COLO668 (cell line): ENCODE measurements around the gene ADSS1.

ENCODE experiments used
- DNase-seq: peaks from one replicate; lab custom pipeline; 2025; ENCODE audit not compliant: unreplicated experiment; lab: John Stamatoyannopoulos, UW

The ADSS1 gene

DNA sequence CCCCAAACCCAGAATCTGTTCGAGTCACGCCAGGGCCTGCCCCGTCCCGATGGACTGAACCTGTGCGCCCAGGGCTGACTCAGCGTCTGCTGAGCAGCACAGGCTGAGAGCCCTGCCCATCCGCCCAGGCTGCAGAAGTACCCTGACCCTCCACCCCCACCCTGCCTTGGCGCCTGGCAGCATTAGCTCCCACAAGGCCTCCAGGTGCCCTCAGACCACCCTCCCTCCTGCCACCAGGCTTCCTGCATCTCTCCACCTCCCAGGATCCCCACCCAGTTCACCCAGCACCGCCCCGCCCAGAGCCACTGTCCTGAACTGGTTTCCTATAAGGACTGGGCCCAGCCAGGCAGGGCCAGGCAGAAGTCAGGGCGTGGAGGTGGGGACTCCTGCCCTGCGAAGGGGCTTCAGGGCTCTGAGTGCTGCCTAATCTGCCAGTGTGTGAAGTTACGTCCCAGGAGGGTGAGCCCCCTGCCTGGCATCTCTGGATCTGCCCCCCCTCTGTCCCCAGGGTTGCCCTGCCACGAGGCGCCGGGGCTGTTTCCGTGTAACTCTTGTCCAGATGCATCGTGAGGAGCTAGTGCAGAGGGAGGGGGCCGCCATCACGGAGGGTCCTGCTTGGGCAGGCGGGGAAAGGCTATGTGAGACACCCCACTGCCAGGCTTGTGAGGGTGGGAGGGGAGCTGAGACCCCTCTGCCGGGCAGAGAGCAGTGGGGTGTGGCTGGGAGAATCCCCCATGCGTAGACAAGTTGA, 9.1 kb downstream of the ADSS1 start:
- DNase-seq: no peak

DNA sequence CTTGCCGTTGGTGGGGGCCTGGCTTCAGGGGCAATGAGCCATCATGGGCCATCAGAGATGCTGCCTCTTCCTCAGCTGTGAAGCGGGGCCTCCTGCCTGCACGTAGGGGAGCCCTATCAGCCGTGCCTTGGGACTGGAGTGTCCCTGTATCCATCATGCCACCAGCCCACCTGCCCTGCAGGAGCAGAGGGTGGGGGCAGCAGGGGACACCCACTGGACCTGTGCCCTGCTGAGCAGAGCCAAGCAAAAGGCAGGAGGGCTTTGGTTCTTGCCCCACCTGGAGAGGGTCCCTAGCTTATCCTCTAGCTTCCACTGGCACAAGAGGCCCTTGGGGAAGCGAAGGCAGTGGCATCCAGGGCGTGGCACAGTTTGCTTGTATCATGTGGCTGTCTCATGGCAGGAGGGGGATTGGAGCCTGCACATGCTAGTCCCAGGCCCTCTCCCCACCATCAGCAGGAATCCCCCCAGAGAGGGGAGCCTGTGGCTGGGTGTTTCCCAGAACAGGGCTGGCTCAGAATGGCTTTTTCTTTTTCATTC, 10.1 kb downstream of the ADSS1 start:
- DNase-seq: no peak

DNA sequence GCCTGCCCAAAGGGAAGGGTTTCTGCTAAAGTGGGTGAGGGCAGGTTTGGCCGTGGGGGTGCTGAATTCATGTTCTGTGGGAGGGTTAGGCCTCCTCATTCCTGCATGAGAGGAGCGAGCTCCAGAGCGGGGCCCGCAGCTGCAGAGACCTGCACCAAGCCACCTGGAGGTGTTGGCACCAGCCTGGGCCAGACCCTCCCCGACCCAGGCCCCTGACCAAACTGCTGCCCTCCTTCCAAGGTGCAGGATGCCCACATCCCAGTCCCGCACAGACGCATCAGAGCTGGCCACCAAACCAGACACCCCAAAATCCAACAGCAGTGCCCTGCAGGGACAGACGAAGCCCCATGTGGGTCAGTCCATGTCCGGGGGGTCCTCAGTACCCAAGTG, 10.6 kb downstream of the ADSS1 start:
- DNase-seq: no peak

DNA sequence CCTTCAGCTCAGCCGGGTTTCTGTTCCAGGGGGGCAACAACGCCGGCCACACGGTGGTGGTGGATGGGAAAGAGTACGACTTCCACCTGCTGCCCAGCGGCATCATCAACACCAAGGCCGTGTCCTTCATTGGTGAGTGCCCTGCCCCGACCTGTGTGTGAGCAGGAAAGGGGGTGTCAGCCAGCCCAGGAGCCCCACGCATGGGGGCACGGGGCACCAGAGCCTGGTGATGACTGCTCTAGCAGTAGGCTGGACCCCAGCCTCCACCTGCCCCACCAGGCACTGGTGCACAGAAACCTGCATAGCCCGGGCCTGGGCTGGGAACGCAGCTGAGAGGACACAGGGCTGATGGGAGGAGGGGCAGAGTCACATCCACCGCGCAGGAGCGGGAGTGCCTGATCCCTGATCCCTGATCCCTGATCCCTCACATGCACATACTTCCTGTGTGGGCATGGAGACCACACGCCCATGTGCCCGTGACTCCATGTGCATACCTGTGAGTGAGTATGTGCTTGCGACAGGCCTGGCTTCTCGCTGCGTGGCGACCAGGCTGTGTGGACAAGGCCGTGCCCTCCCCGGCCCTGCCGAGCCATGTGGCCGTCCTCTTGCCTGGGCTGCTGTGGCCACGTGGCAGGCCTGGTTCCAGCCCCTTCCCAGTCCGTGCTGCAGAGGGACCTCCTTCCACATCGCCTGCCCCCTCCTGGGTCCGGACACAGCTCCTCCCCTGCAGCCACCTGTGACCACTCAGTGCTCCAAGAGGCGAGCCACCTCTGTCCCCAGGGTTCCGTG, 11.2 kb downstream of the ADSS1 start:
- DNase-seq: no peak

DNA sequence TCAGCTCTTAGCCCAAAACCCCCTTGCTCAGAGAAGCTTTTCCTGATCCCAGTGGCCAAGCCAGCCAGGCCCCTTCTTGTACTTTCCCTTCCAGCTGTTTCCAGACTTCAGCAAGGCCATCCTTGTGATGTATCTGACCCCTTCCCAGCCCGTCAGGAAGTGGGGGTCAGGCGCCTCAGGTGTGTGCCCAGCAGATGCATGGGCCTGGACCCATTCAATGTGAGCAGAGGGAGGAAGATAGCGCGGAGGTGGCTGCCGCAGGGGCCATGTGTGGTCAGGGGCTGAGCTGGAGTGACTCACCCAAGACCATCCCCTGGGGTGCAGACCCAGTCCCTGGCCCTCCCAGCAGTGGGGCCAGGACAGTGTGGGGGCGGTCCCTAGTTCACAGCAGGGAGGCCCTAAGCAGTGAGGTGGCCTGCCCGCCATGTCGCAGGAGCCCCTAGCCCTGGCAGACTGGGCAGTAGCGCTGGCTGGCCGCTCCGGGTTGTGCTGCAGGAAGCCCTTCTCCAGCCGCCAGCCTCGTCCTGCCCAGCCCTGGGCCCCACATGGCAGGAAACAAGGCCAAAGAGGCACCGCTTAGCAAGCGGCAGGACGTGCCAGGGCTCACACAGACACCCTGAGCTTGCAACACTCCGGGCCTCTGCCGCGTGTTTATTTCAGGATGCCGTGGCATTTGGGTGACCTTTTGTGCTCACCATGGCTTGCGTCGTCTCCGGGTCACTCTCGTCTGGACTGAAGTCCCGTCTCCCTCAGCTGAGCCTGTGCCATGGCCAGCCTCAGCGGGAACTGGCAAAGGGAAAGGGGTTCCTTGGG, 12.0 kb downstream of the ADSS1 start:
- DNase-seq: no peak

DNA sequence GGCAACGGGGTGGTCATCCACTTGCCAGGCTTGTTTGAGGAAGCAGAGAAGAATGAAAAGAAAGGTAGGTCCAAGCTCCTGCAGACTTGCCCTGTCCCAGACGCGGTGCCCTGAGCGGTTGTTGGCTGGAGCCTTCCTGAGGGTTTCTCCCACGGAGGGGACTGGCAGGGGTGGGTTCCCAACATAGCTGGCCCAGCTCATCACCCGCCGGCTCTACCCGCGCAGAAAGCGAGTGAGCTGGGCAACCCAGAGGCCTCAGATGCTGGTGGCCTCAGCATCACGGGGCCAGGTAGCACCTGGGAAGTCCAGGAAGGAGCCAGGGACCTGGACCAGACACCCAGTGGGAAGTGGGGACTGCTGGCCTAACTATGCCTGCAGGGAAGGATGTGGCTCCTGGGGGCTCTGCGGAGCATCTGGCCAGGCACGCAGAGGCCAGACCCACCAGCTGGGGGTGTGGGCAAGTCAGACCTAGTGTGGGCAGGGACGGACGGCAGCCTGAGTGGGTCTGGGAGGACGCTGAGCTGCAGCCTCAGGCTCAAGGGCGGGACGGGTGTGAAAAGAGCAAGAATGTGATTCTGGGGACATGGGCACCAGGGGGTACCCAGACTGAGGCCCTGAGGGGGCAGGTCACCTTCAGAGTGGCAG, 14.5 kb downstream of the ADSS1 start:
- no peak for DNase-seq

DNA sequence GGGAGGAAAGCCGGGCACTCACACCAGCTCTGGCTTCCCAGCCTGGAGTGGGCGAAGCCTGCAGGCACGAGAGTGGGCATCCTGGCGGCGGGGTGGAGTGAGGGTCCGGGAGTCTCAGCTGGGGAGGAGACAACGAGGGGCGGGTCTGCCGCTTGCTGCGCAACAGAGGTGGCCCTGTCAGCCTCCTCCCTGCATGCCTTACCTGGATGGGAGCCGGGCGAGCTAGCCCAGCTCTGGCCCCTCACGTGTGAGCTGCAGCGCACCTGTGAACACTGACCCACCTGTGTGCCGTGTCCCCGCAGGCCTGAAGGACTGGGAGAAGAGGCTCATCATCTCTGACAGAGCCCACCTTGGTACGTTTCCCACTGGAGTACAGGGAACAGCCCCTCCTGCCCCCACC, 15.0 kb downstream of the ADSS1 start:
- no peak for DNase-seq

DNA sequence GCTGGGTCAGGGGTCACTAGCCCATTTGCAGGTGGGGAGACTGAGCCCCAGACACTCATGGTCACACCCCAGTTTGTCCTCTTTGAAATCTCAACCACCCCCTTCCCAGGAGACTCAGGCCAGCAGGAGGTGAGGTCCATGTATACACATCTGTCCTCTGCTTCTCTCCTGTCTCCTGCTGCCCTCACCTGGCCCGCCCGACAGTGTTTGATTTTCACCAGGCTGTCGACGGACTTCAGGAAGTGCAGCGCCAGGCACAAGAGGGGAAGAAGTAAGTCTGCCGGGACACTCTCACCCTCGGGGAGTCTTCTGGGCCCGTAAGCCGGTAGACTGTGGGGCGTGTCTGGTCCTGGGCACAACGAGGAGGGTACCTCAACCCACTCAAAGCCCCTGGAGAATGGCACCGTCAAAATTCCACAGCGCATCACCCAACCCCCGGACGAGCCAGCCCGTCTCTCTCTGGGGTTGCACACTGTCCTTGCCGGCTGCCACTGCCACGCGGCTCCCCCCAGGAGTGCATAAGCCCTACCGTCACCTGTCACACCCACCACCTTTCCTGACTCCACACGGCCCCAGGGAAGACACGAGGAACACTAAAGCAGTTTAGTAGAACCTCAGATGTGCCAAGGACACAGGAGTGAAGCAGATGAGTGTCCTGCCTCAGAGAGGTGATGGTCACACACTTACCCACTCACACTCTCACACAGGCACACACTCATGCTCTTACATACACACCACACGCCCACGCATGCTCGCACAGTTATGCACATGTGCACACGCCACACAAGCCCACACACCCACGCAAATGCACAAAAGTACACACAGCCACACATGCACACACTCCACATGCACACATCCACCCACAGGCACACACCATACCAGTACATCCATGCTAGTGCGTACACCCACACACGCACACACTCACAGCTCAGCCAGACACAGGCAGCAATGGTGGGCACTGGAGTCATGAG, 15.8 kb downstream of the ADSS1 start:
- DNase-seq: peak; percentile 48

DNA sequence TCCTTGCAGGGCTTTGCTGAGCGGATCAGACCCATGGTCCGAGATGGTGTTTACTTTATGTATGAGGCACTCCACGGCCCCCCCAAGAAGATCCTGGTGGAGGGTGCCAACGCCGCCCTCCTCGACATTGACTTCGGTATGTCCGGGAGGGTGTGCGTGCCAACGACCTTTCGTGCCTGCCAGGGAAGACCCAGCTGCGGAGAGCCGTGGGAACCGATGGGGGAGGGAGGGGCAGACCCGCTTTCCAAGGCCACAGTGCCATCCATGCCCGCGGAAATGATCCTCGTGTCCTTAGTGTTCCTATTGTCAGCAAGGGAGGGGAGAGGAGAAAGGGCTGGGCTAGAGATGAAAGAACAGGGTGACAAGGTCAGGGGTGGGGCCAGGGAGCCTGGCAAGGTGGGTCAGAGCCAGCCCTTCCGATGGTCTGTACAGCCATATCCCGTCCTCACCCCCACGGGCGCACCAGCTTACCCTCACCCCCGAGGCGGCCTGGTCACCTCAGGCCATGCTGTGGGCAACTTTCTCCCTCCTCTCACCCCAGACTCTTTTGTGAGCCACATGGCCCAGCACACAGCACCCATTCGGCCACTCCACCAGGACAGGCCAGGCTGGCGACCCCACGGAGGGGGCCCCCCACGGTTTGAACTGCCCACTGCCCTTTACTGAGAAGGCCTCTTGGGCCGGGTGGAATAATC, 17.2 kb downstream of the ADSS1 start:
- no peak for DNase-seq

DNA sequence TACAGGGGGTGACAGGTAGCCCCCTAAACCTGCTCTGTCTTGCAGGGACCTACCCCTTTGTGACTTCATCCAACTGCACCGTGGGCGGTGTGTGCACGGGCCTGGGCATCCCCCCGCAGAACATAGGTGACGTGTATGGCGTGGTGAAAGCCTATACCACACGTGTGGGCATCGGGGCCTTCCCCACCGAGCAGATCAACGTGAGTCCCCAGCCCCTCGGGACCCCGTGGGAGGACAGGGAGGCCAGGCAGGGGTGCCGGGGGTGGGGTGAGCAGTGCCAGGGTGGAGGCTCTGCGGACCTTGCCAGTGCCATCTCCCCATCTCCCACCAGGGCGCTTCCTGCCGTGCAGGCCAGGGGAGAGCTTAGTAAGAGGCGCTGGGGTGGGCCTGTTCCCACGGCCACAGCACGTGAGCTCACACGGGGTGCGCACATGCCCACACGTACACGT, 17.8 kb downstream of the ADSS1 start:
- no peak for DNase-seq

DNA sequence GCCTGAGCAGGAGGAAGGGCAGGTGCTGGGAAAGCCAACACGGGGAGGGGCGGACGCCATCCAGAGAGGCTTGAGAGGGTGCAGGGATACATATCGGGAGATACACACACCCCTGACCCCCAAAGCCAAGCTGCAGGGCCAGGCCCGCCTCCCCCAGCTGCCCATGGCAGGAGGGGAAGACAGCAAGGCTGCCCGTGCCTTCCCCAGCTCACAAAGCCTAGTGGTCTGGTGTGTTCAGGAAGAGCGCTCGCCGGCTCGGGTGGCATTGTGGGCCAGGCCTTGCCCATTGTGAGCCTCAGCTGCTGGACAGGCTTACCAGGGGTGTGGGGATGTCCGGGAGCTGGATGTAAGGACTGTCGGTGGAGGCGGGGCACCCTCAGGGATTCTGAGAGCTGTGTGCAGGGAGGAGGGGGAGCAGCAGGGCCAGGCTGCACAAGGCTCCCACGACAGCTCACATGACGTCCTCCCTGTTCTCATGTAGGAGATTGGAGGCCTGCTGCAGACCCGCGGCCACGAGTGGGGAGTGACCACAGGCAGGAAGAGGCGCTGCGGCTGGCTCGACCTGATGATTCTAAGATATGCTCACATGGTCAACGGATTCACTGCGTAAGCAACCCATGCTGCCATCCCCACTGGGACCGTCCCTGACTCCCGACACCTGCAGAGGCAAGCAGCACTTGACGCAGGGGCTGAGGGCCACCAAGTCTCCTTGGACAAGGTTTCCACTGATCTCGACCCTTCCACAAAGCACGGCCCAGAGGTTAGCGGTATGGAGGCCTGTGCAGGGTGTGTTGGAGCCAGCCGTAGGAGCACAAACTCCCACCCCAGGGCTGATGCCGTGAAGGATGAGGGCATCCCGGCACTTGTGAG, 18.8 kb downstream of the ADSS1 start:
- DNase-seq: no peak

DNA sequence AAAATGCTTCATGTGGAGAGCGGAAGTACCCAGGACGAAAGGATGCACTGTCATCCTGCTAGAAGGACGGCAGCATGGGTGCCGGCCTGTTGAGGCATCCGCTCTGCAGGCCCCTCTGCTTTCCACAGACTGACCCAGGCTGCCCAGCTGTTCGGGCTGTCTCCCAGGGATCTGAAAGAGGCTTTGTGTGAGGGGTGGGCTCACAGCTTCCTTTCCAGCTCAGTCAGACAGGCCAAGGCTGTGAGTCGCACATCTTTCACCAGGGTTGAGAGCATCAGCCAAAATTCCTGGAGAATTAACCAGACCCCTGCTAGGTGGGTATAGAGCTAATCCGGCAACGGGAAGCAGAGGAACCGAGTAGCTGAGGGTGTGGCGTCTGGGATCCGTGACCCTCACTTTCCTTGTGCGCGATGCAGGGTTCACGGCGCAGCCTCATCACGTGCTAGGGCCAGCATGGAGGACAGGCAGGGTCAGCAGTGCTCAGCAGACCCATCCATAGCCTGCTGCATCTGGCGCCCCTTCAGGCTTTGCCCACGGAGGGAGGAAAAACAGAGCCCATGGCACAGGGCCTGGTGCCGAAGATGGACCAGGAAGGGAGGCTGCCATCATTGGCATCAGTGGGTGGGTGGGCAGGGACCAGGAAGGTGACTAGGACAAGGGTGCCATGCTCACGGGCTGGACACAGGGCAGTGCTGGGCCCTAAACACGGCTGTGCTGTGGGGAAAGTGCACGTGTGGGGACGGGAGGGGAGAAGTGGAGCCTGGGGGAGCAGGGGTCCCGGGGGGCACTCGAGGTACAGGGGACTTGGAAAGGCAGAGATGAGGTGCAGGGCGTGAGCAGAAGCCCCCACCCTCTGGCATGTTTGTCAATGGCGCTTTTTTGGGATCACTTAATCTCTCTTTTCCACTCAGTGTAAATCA, 19.7 kb downstream of the ADSS1 start:
- no peak for DNase-seq

DNA sequence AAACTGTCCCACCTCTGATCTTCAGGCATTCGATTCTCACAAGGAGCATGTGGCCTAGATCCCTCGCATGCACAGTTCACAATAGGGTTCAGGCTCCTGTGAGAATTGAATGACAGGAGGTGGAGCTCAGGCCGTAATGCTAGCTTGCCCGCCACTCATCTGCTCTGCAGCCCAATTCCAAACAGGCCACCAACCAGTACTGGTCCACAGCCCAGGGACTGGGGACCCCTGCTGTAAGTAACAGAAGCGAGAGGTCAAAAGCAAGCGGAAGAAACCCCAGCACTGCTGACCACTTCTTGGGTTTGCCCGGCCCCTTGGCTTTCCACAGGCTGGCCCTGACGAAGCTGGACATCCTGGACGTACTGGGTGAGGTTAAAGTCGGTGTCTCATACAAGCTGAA, 20.5 kb downstream of the ADSS1 start:
- DNase-seq: no peak

DNA sequence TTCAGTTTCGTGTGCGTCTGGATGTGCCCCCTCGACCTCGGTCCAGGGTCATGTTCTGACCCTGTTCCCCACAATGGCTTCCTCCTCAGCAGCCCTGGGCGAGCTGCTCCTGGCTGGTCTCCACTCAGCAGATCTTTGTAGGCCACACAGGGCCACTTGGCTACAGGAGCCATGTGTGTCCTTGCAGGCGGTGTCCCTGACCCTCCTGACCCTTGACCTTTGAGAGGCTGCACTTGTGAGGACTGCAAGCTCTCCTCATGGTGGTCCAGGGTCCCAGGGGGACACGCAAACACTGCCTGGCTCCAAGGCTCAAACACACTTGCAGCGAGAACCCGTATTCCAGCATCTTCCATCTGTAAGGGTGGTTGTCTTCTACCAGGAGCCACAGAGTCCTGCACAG, 21.4 kb downstream of the ADSS1 start:
- DNase-seq: no peak

DNA sequence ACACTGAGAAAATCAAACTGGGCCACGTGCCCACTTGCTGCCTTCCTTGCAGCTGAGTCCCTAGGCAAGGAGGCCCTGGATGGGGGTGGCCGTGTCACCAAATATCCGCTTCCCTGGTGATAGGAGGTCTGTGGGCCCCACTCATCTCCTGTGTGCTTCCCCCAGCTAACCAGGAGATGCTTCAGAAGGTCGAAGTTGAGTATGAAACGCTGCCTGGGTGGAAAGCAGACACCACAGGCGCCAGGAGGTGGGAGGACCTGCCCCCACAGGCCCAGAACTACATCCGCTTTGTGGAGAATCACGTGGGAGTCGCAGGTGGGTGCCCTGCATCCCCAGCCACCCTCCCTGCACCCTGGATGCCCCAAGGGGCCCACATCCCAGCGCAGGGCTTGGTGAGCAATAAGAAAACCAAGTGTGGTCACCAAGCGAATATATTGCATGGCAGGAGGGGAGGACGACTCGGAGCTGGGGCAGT, 22.1 kb downstream of the ADSS1 start:
- DNase-seq: no peak

DNA sequence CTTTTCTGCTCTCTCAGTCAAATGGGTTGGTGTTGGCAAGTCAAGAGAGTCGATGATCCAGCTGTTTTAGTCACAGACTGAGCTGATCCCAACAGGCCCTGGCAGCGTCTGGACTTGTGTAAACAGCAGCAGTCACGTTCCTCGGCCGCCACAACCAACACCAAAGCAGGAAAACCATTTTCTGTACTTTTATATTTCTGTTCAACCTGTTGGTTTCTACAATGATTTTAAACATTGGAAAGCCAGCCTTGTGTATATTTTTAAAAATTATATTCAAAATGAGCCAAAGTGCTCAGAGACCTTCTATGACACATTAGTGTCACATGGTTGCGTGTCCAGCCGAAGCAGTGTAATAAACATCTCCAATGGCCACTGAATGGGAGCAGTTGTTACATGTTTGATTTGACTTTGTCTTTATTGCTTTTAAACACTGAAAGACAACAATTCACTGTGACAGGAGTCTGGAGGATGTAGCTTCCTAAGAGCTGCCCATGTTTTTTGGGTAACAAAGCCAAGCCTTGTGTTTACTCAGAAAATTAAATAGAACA, 23.0 kb downstream of the ADSS1 start:
- DNase-seq: peak; percentile 65

DNA sequence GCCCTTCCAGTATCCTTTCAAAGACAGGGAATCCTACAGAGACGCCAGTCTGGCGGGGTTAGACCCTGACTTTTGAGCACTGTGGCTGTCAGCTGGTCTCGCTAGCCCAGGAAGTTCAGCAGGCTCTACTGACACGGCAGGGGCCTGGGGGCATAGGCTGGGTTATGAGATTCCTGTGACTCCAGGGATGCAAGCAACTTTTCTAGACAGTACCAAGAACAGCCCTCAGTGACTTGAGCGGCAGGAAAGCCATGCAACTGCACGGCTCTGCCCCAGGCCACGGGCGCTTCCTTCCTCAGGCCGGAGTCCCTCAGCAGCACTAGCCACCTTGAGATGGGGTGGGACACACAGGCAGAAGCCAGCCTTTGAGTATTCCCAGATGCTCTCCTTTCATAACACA, 23.8 kb downstream of the ADSS1 start:
- peak; percentile 50 for DNase-seq
